Loucy (cell line): ENCODE results near the gene LGALS3BP.

Experiments
- CTCF ChIP-seq: fragments of 200-600 bp; sonication (generic); conservative IDR thresholded peaks from 2 replicates; pipeline ENCODE4 v1.5.1; 2014; ENCODE audit warnings: mild to moderate bottlenecking, antibody characterized with exemption, low read length
- EZH2phosphoT487 ChIP-seq: fragments of 200-600 bp; IDR thresholded peaks from 2 replicates; pipeline ENCODE4 v1.6.1; 2018; ENCODE audit warnings: antibody characterized with exemption, mild to moderate bottlenecking, moderate library complexity, borderline replicate concordance

DNA sequence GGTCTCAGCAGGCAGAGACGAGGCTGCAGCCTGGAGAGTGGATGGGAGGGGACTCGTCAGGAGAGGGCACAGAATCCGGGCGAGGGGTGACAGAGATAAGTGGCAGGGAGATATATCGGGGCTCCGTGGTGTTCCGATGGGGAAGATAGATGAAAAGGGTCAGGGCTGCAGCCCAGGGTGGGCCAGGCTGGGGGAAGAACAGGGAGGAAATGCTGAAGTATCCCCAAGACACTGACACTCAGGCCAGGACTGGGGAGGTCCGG lies 2.1 kb downstream of the LGALS3BP start:
- no peak for TF ChIP-seq CTCF
- no peak for TF ChIP-seq EZH2phosphoT487
